ENCODE data around the gene FTSJ1.
A peak's percentile ranks its signal among the peaks of the same experiment; 100 is the strongest.
"Not testable (repeated sequence)": the region's sequence is repeated elsewhere in the genome, so short reads cannot be mapped to it uniquely, and the experiment has no call there.

FTSJ1 gene

GRCh38 chrX:48498374-48498809, 22.4 kb downstream of the FTSJ1 start:
- DNase-seq (ENCODE audit: low spot score): no peak

DNA sequence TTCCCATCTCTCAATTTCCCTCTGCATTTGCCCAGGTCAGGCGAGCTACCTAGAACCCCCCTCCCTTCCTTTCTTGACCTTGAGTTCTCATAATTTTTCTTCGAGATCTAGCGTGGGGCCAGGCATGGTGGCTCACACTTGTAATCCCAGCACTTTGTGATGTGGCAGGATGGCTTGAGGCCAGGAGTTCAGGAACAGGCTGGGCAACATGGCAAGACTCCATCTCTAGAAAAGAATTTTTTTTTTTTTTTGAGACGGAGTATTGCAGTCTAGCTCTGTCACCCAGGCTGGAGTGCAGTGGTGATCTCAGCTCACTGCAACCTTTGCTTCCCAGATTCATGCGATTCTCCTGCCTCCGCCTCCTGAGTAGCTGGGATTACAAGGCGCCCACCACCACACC, 28.3 kb downstream of the FTSJ1 start:
- no peak for DNase-seq (ENCODE audit: low spot score)

DNA sequence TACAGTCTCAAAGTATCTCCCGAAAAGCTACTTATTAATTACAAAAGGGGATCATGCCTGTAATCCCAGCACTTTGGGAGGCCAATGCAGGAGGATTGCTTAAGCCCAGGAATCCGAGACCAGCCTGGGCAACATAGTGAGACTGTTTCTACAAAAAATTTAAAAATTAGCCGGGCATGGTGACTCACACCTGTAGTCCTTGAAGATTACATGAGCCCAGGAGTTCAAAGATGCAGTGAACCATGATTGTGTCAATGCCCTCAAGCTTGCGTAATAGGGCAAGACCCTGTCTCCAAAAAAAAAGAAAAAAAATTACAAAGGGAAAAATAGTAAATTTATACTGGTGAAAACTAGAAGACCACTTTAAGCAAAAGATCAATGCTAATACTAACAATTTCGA, 29.5 kb downstream of the FTSJ1 start:
- DNase-seq (ENCODE audit: low spot score): no peak

GRCh38 chrX:48507246-48507645, 31.2 kb downstream of the FTSJ1 start:
- no peak for DNase-seq (ENCODE audit: low spot score)

GRCh38 chrX:48508400-48509244, 32.6 kb downstream of the FTSJ1 start, which contains the start of gene PORCN:
TSS of gene PORCN (plus strand) at chrX:48508992. CDS start at chrX:48509821, 829 bp downstream.
- DNase-seq (ENCODE audit: low spot score): peak; percentile 65

- no peak for DNase-seq (ENCODE audit: low spot score)
Observed at GRCh38 chrX:48509245-48509590, 33.2 kb downstream of the FTSJ1 start.

DNA sequence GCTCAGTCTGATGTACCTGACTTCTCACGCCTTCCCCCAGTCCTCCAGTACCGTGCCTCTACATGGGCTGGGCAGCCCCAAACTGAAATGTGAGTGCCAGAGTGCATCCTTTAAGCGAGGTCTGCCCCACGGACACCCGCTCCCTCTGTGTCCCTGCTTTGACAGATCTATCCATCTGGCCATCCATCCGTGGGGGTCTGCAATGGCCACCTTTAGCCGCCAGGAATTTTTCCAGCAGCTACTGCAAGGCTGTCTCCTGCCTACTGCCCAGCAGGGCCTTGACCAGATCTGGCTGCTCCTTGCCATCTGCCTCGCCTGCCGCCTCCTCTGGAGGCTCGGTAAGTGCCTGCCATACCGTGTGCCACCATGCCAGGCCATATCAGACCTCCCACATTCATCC, 33.6 kb downstream of the FTSJ1 start:
- DNase-seq (ENCODE audit: low spot score): no peak

- DNase-seq (ENCODE audit: low spot score): no peak
Observed at GRCh38 chrX:48511560-48511959, 35.6 kb downstream of the FTSJ1 start.

GRCh38 chrX:48512371-48512935, 36.5 kb downstream of the FTSJ1 start:
- no peak for DNase-seq (ENCODE audit: low spot score)

GRCh38 chrX:48513670-48514069, 37.7 kb downstream of the FTSJ1 start:
- no peak for DNase-seq (ENCODE audit: low spot score)

GRCh38 chrX:48514126-48514806, 38.3 kb downstream of the FTSJ1 start:
- no peak for DNase-seq (ENCODE audit: low spot score)

DNA sequence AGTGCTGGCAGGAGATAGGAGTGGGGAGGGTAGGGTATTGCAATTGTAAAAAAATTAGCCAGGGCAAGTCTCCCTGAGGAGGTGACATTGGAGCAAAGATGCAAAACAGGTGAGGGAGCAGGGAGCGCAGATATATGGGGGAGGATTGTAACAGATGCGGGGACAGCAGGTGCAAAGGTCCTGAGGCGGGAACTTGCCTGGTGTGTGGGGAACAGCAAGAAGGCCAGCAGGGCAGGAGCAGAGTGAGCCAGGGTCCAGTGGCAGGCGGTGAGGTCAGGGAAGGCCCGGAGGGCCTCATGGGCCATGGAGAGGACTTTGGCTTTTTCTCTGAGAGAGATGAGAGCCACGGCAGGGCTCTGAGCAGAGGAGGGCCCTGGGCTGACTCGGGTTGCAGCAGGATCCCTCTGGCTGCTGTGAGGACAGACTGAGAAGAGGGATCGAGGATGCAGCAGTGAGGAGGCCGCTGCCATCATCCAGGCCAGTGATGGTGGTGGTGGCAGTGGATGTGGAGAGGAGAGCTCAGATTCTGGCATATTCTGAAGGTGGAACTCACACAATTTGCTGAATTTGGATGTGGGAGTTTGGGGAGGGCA, 39.0 kb downstream of the FTSJ1 start:
- DNase-seq (ENCODE audit: low spot score): no peak

DNA sequence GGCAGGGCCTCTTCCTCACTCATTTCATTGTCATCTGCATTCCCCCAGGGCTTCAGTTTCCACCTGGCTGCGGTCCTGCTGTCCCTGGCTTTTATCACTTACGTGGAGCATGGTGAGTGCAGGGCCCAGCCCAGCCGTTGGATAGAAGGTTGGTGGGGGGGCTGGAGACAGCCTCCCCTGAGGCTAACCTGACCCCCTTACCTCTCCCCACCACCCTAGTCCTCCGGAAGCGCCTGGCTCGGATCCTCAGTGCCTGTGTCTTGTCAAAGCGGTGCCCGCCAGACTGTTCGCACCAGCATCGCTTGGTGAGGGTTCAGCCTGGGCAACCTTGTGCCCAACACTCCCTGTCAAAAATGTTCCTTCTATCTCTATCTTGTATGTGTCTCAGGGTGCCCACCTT, 39.8 kb downstream of the FTSJ1 start:
- DNase-seq (ENCODE audit: low spot score): no peak

DNA sequence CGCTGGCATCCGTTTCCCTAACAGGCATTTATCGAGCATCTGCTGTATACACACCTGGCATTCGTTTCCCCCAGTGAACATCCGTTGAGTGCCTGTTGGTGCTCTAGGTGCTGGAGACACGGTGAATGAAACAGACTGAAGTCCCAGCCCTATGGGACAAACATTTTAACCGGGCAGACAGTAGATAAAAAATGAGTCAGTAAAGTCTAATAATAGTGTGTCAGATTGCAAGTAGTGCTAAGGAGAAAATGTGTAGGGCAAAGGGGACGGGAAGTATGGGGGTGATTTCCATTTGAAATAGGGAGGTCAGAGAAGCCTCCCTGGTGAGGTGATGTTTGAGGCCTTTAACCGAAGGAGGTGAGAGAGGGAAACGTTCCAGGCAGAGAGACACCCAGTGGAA, 40.3 kb downstream of the FTSJ1 start:
- no peak for DNase-seq (ENCODE audit: low spot score)

GRCh38 chrX:48516987-48517386, 41.0 kb downstream of the FTSJ1 start:
- no peak for DNase-seq (ENCODE audit: low spot score)

- not testable (repeated sequence) for DNase-seq (ENCODE audit: low spot score)
Observed at GRCh38 chrX:48519481-48519880, 43.5 kb downstream of the FTSJ1 start.

GRCh38 chrX:48520455-48520854, 44.5 kb downstream of the FTSJ1 start:
- DNase-seq (ENCODE audit: low spot score): no peak

GRCh38 chrX:48520976-48521352, 45.0 kb downstream of the FTSJ1 start:
- no peak for DNase-seq (ENCODE audit: low spot score)

DNA sequence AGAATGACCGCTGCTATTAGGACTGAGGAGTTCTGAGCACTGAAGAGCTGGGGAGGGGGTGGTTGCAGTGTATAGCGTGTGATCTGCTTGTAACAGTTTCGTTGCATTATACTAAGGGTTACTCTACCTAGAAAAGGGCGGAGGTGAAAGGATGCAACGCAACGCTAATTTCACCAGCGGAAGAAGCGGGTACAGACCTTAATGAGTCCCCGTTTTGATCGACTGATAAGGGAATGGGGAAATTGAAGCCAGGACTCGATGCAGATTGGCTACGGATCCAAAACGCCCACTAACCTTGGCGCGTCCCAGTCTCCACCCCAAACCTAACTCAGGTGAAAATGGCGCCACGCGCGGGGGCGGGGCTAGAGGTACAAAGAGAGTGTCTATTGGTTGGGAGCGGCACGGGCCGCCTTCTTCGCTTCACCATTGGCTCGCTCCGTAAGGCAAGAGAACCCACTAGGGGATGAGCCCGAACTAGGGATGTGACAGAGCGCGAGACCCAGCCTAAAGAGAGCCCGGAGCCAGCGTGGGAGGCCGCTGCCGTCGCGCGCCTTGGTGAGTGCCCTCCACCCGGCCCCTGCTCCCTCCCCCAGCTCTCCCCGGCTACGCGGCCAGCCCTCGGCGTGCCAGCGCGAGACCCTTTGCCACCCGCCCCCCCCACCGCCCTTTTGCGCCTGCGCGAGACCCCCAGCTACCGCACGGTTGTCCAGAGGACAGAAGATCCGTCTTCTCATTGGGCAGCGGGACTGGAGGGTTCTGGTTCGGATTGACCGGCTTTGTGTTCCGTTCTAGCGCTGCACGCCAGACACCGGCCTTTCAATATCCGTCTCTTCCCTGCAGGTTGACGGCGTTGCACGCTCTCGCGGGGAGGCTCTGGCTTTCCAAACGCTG, 45.6 kb downstream of the FTSJ1 start, which contains the start of gene EBP:
EBP (plus strand) TSS at position 456 of the 891 bp plus-strand sequence. CDS start 1,964 bp downstream, outside the sequence.
- DNase-seq (ENCODE audit: low spot score): peak; percentile 89

DNA sequence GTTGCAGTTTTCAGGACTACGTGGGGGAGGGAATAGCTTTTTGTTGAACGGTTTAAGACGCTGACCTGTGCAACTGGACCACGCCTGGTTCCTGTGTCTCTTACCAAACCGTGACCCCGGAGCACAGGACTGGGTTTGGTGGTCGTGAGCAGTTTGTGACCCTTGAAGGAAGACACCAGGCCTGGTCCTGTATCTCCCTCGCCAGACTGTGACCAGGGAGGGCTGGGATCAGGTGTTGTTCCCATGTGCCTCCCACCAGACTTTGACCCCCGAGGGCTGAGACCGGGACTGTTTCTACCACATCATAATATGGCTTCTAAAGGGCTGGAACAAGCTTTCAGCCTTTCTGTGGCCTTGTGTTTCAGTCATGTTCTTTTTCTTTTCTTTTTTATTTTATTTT, 46.3 kb downstream of the FTSJ1 start:
- DNase-seq (ENCODE audit: low spot score): no peak

DNA sequence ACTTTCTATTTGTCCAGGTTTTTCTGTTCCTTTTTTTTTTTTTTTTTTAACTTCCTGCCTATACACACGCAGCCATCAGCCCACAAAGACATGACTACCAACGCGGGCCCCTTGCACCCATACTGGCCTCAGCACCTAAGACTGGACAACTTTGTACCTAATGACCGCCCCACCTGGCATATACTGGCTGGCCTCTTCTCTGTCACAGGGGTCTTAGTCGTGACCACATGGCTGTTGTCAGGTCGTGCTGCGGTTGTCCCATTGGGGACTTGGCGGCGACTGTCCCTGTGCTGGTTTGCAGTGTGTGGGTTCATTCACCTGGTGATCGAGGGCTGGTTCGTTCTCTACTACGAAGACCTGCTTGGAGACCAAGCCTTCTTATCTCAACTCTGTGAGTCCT, 47.7 kb downstream of the FTSJ1 start:
- DNase-seq (ENCODE audit: low spot score): no peak

GRCh38 chrX:48525853-48526252, 49.9 kb downstream of the FTSJ1 start:
- DNase-seq (ENCODE audit: low spot score): not testable (repeated sequence)
